GM19455 (cell line): Measurements from ENCODE around the gene PLCL2.

Source experiments
- ATAC-seq: cut with Tn5 transposase; IDR thresholded peaks from one replicate; pipeline ENCODE4 v1.9.1; 2021; ENCODE audit not compliant: unreplicated experiment

The PLCL2 gene

DNA sequence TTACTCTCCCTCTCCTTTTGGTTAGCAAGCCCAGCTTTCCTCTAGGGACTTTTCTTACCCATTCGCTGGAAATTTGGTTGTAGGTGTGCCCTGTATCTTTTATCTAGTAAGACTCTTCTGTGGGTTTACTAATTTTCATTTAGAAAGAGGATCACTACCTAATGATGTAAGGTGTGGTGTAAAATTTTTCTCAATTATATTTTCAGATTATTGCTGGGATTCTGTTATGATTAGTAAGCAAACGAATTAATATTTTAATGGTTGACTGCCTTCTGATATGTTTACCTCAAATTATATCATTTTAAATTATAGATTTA is 28.5 kb downstream of the PLCL2 start:
- ATAC-seq = peak; percentile 14

DNA sequence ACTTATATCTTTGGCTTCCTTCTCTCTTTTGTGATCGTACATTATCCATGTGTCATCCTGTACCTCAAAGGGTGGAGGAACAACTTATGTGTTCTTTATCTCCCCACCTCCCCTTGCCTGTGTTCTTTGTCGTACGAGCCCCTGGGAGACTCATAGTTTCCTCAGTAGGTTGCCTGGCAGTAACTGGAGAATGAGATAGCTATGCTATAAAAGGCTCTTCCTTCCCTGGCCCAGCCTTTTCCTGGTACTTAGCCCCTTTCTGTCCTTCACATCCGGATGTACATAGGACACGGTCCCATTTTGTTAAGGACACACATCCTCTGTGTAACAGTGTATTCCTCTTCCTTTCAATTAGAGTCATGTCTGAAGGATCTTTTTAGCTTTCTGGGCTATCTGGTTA is 32.1 kb downstream of the PLCL2 start:
- ATAC-seq = no peak

GRCh38 chr3:16917256-16917935 is 32.6 kb downstream of the PLCL2 start:
- ATAC-seq = no peak

GRCh38 chr3:16917980-16918682 is 33.4 kb downstream of the PLCL2 start:
- no peak for ATAC-seq

DNA sequence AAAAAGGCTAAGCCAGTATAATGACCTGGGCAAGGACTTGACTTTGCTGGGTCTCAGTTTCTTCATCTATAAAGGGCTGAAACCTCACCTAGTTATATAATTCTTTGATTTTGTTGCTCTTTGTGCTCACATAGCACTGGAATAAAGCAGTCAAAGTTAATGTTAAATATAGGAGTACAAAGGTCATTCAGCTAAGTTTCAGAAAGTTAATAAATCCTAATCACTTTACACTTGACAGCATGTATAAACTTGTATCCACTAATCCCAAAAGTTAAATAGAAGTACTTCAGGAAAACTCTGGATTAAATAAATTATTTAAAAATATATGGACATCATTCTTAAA is 33.9 kb downstream of the PLCL2 start:
- no peak for ATAC-seq

DNA sequence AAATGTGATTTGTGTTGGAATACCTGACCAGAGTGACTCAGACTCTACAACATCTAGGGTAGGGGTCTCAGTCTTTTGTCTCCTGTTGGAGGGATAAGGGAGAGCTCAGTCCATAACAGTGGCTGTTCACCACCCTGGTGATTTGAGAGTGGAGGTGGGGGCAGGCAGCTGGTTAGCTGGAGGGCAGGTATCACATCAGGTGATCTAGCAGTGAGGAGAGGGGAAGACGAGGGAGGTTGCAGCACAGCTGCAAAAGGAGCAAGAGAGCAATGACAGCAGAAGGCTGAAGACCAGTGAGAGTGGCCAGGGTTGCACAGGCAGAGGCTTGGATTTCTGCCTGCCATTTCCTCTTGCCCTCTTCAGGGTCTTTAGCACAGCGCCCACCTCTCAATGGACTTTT is 38.4 kb downstream of the PLCL2 start:
- ATAC-seq = no peak

DNA sequence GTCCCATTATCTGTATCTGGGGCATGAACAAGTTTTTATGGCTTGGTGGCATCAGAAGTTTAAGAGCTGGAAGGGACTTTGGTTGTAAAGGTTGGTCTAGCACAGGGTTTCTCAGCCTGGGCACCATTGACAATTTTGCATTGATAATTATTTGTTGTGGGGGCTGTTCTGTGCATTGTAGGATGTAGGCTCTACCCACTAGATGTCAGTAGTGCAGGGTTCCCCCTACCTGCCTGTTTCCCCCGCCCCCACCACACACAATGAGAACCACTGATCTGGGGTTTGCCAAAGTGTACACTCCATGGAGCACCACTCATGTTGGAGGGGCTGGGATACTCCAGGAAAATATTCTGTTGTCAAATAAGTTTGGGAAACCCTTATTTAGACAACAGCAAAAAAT is 42.7 kb downstream of the PLCL2 start:
- no peak for ATAC-seq

GRCh38 chr3:16928386-16929132 is 43.8 kb downstream of the PLCL2 start:
- ATAC-seq = no peak

DNA sequence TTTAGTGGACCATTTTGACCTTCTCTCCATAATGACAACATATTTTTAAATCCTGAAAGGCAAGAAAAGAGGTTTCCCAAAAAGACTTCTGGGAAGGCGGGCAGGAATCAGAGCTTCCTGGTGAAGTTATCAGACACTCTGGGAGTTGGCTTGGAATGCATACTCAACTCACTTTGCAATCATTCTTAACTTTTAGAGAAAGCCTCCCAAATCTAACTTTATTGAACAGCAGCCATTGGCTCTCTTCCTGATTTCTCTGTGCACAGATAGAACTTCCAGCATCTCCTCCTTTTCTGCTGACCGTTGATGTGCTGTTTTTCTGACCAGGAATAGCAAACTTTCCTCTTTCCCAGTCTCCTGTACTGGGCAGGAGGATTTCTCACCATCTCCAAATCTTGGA is 44.6 kb downstream of the PLCL2 start:
- no peak for ATAC-seq

GRCh38 chr3:16932877-16933276 is 48.1 kb downstream of the PLCL2 start:
- ATAC-seq = no peak

DNA sequence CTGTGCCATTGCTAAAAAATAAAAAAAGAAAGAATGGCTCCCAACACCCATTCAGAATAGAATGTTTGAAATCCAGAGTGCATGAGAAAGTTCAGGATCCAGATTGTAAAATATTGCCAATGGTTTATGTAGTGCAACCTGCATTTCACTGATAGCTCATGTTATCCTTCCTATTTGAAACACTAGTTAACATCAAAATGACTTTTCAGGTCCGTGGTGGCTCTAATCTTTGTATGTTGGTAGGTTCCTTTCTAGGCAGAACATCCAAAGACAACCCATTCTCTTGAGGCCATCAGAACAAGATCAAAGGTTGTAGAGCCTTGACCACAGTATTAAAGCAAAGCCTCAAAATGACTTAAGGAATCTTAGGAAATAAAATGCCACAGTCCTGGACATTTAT is 51.0 kb downstream of the PLCL2 start:
- no peak for ATAC-seq

DNA sequence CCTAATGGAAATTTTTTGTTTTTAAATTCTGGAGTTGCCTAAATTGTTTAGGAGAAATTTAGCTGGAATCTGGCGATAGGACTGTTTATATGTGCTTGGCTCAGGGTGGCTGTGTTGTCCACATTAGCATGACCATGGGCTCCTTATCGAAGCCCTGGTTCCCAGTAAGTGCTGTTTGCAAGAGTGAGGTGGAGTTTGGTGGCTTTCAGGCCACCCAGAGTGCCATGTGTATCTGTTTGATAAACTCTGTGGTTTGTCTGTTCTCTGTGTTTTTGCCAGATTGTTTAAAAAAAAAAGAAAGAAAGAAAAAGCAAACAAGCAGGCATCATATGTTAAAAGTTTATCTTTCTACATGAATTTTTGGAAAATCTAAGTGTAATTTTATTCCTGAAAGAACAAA is 51.5 kb downstream of the PLCL2 start:
- no peak for ATAC-seq

DNA sequence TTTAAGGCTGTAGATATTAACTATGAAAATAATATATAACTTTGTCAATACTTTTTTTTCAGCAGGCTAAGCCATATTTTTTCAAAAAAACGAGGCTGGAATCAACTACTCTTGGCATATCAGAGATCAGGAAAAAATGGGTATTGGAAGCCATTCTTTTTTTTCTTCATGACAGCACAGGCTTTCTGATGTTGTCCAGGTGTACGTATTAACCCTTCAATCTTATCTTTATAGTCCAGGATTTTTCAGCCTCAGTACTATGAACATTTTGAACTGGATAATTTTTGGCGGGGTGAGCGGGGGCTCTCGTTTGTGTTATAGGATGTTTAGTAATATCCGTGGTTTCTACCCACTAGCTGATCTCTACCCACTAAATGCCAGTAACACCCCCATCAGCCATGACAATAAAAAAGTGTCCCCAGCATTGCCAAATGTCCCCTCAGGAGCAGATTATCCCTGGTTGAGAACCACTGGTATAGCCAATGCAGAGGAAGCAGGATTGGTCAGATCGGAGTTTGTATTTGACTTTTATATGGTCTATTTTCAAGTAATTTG is 52.0 kb downstream of the PLCL2 start:
- no peak for ATAC-seq

DNA sequence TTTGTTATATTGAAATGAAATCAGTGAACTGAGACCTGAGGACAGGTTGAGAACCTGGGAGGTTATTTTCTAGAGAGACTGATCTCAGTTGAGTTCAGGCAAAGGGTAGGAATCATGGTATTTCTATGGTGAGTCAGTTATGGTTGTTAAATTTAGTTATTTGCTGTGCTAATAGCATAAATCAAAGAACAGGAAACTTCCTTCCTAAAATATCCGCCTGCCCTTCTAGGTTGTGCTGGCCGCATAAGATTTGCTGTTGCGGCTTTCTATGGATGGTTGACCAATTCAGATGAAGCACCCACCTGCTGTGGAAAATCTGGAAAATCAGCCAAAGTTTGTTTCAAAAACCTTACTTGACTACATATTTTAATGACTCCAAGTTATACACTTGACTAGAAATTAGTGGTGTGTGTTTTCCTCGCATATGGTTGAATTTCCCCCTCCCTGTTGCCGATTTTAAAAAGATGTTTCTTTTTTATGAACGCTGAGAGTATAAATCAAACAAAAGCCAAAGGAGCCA is 52.6 kb downstream of the PLCL2 start:
- ATAC-seq = no peak

GRCh38 chr3:16940769-16941700 is 56.3 kb downstream of the PLCL2 start:
- no peak for ATAC-seq

DNA sequence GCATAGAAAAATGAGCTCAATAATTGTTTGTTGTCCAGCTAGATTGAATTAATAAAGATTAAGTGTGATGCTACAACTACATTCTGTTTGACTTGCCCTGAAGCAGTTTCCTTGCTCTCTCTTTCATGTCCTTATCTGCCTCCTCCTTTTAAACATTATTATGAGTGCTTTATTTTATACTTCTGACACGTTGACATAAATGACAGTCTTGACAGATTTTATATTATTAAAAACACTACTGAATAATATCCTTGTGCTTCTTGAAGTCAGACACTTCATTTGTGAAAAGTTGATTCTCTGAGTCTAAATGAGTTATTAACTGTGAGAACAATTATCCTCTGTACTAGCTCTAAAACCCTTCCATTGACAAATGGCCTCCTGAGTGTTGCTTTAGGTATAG is 58.2 kb downstream of the PLCL2 start:
- ATAC-seq = no peak

DNA sequence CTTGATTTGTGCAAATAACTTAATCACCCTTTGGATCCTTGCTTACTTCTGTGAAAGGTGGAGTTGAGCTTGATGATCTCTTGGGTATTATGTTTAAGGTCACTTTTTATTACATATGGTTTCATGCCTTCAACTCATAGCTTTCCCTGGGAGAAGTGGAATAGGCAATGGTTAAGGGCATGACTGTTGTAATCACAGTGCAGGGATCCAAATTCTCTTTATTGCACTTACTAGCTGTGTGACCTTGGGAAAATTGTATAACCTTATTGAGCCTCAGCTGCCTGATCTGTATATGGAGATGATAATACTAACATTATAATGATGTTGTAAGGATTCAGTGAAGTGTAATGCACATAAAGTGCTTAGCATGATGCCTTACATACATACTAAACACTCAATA is 59.1 kb downstream of the PLCL2 start:
- no peak for ATAC-seq

- no peak for ATAC-seq
Observed at GRCh38 chr3:16944356-16944755, 59.6 kb downstream of the PLCL2 start.

DNA sequence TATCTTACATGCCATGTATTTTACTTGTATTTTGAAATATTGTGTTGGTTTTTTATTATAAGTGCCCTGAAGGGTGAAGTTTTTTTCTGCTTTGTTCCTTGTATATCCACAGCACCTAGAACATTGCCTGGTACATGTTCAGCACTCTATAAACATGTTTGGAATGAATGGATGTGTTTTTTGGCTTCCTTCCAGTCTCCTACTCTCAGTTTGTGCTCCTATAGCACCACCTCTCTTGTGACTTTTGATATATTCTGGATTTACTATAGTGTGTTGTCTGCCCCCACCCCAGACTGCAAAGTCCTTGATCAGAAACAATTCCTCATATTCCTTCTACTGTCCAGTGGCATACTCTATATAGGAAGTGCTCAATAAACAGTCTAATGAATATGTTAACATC is 60.6 kb downstream of the PLCL2 start:
- ATAC-seq = no peak

GRCh38 chr3:16950282-16950681 is 65.5 kb downstream of the PLCL2 start:
- ATAC-seq = no peak

GRCh38 chr3:16950845-16951244 is 66.1 kb downstream of the PLCL2 start:
- no peak for ATAC-seq
